Kidney glomerular epithelial cell (primary cell): ENCODE results near the gene RAB3C.

Source experiments
- DNase-seq: peaks from one replicate; lab custom pipeline; 2025; lab: John Stamatoyannopoulos, UW

Gene RAB3C

GRCh38 chr5:58886315-58887207 lies 303.7 kb downstream of the RAB3C start:
- DNase-seq: peak; percentile 96

GRCh38 chr5:58887311-58887710 lies 304.4 kb downstream of the RAB3C start:
- DNase-seq: no peak

- DNase-seq: no peak
Measured at GRCh38 chr5:58887721-58888409, 305.0 kb downstream of the RAB3C start.

GRCh38 chr5:58890265-58890664 lies 307.4 kb downstream of the RAB3C start:
- DNase-seq: no peak

- no peak for DNase-seq
Measured at GRCh38 chr5:58890701-58891085, 307.8 kb downstream of the RAB3C start.

GRCh38 chr5:58891086-58891970 lies 308.5 kb downstream of the RAB3C start:
- peak; percentile 99 for DNase-seq

GRCh38 chr5:58891971-58892343 lies 309.1 kb downstream of the RAB3C start:
- DNase-seq: no peak

- no peak for DNase-seq
Measured at GRCh38 chr5:58893551-58893950, 310.7 kb downstream of the RAB3C start.

GRCh38 chr5:58898006-58898405 lies 315.1 kb downstream of the RAB3C start:
- DNase-seq: no peak

GRCh38 chr5:58898538-58898937 lies 315.7 kb downstream of the RAB3C start:
- DNase-seq: no peak

GRCh38 chr5:58901271-58901670 lies 318.4 kb downstream of the RAB3C start:
- no peak for DNase-seq

- no peak for DNase-seq
Measured at GRCh38 chr5:58902305-58902704, 319.4 kb downstream of the RAB3C start.

GRCh38 chr5:58902765-58903164 lies 319.9 kb downstream of the RAB3C start:
- DNase-seq: no peak

GRCh38 chr5:58904737-58905136 lies 321.9 kb downstream of the RAB3C start:
- DNase-seq: no peak

- DNase-seq: no peak
Measured at GRCh38 chr5:58905944-58906343, 323.1 kb downstream of the RAB3C start.
